ENCODE measurements around the gene SOX5.
"Not testable (repeated sequence)": the region's sequence is repeated elsewhere in the genome, so short reads cannot be mapped to it uniquely, and the experiment has no call there.

SOX5 gene

GRCh38 chr12:23843958-23844357 is 105.5 kb downstream of the SOX5 start:
- no peak for DNase-seq (ENCODE audit: low read depth in 1 of 2, low spot score in 1 of 2)

GRCh38 chr12:23834076-23834475 is 115.4 kb downstream of the SOX5 start:
- DNase-seq (ENCODE audit: low read depth in 1 of 2, low spot score in 1 of 2) = no peak

- no peak for DNase-seq (ENCODE audit: low read depth in 1 of 2, low spot score in 1 of 2)
These were observed 117.7 kb downstream of the SOX5 start for GRCh38 chr12:23831739-23832138.

GRCh38 chr12:23830210-23830609 is 119.3 kb downstream of the SOX5 start:
- DNase-seq (ENCODE audit: low read depth in 1 of 2, low spot score in 1 of 2) = no peak

- DNase-seq (ENCODE audit: low read depth in 1 of 2, low spot score in 1 of 2) = no peak
These were observed 122.1 kb downstream of the SOX5 start for GRCh38 chr12:23827353-23827752.

- DNase-seq (ENCODE audit: low read depth in 1 of 2, low spot score in 1 of 2) = not testable (repeated sequence)
These were observed 124.3 kb downstream of the SOX5 start for GRCh38 chr12:23825124-23825523.

GRCh38 chr12:23824358-23824757 is 125.1 kb downstream of the SOX5 start:
- DNase-seq (ENCODE audit: low read depth in 1 of 2, low spot score in 1 of 2) = no peak

GRCh38 chr12:23822883-23823282 is 126.6 kb downstream of the SOX5 start:
- not testable (repeated sequence) for DNase-seq (ENCODE audit: low read depth in 1 of 2, low spot score in 1 of 2)

- DNase-seq (ENCODE audit: low read depth in 1 of 2, low spot score in 1 of 2) = no peak
These were observed 132.1 kb downstream of the SOX5 start for GRCh38 chr12:23817345-23817744.

GRCh38 chr12:23816394-23816851 is 133.0 kb downstream of the SOX5 start:
- DNase-seq (ENCODE audit: low read depth in 1 of 2, low spot score in 1 of 2) = no peak

GRCh38 chr12:23815810-23816209 is 133.7 kb downstream of the SOX5 start:
- DNase-seq (ENCODE audit: low read depth in 1 of 2, low spot score in 1 of 2) = no peak

GRCh38 chr12:23813206-23813605 is 136.3 kb downstream of the SOX5 start:
- no peak for DNase-seq (ENCODE audit: low read depth in 1 of 2, low spot score in 1 of 2)

GRCh38 chr12:23810329-23810902 is 139.1 kb downstream of the SOX5 start:
- DNase-seq (ENCODE audit: low read depth in 1 of 2, low spot score in 1 of 2) = no peak

GRCh38 chr12:23803540-23803939 is 145.9 kb downstream of the SOX5 start:
- DNase-seq (ENCODE audit: low read depth in 1 of 2, low spot score in 1 of 2) = no peak

GRCh38 chr12:23795494-23795893 is 154.0 kb downstream of the SOX5 start:
- no peak for DNase-seq (ENCODE audit: low read depth in 1 of 2, low spot score in 1 of 2)

- no peak for DNase-seq (ENCODE audit: low read depth in 1 of 2, low spot score in 1 of 2)
These were observed 168.4 kb downstream of the SOX5 start for GRCh38 chr12:23781118-23781517.

- DNase-seq (ENCODE audit: low read depth in 1 of 2, low spot score in 1 of 2) = no peak
These were observed 174.3 kb downstream of the SOX5 start for GRCh38 chr12:23775208-23775607.

- DNase-seq (ENCODE audit: low read depth in 1 of 2, low spot score in 1 of 2) = no peak
These were observed 178.1 kb downstream of the SOX5 start for GRCh38 chr12:23771240-23771949.

- DNase-seq (ENCODE audit: low read depth in 1 of 2, low spot score in 1 of 2) = no peak
These were observed 179.1 kb downstream of the SOX5 start for GRCh38 chr12:23770202-23770938.

GRCh38 chr12:23767834-23768233 is 181.6 kb downstream of the SOX5 start:
- no peak for DNase-seq (ENCODE audit: low read depth in 1 of 2, low spot score in 1 of 2)

GRCh38 chr12:23763724-23764123 is 185.7 kb downstream of the SOX5 start:
- DNase-seq (ENCODE audit: low read depth in 1 of 2, low spot score in 1 of 2) = no peak

GRCh38 chr12:23760495-23760894 is 189.0 kb downstream of the SOX5 start:
- no peak for DNase-seq (ENCODE audit: low read depth in 1 of 2, low spot score in 1 of 2)
